Measurements from ENCODE around the gene BAIAP2. TPM values are rescaled to one million over a fixed set of nuclear protein-coding genes. Genes with fewer than 3 reads are reported as not detected.

Gene BAIAP2
- total and polyA plus RNA-seq, 10 of the 15 experiments (the other 5 are each of a cell fraction or from before 2014, with no cell fraction given) = 0.15 to 1.2 (median 0.46) TPM; not detected in 2

DNA sequence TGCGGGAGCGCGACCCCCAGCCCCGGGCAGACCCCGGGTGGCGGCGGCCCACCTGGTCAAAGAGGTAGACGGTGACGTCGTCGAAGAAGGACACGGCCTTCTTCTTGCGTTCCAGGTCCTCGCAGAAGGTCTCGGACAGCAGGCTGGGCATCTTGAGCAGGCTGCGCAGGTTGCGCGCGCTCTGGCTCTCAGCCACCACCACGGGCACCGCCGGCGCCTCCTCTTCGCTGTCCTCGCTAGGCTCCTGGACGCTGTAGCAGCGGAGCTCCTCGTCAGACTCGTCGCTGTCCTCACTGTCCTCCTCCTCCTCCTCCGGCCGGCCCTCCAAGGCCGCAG, 85.2 kb downstream of the BAIAP2 start:
- POLR2A ChIA-PET = no interaction called here
- in situ Hi-C loops (cut with MboI) = no loop called here

More for the DNA sequence above, 85.2 kb downstream of the BAIAP2 start:
- Histone ChIP-seq H3K27me3 (replicated peaks in 1 of 2; ENCODE audit: control insufficient read depth in 2 of 2, insufficient read depth in 2 of 2, low read length in 1 of 2) (no peaks in the 10 kb centered on the region), H3K79me2 (ENCODE audit: control insufficient read depth, insufficient read depth, low read length) (no peaks in the 10 kb centered on the region), H2AFZ (ENCODE audit: control insufficient read depth, low read depth, low read length) (no peak overlapping the region), H4K20me1 (ENCODE audit: control insufficient read depth, insufficient read depth) (no peaks in the 10 kb centered on the region), H3K9ac (ENCODE audit: control insufficient read depth, insufficient read depth, low read length) (no peak overlapping the region), H3K4me2 (ENCODE audit: control insufficient read depth, insufficient read depth) (no peak overlapping the region), H3K4me3 (no peak overlapping the region), H3K27ac (ENCODE audit: control insufficient read depth, insufficient read depth) (no peak overlapping the region), H3K9me3 (replicated peaks; ENCODE audit: control insufficient read depth, insufficient read depth, low read length) (no peaks in the 10 kb centered on the region), H3K36me3 (ENCODE audit: control insufficient read depth in 2 of 2, insufficient read depth in 2 of 2, low read length in 1 of 2) (no peaks in the 10 kb centered on the region), H3K4me1 (ENCODE audit: control insufficient read depth, insufficient read depth, low read length) (no peaks in the 10 kb centered on the region)
- DNase-seq (ENCODE audit: low read depth, low spot score) (no peak), FAIRE-seq (no peak), ATAC-seq (no peak)
- ChIA-PET RAD21 (ENCODE audit: unreplicated experiment) (no interaction called here), SMC1A (ENCODE audit: uncharacterized antibody, unreplicated experiment) (no interaction called here), CTCF (interaction anchor here (0.6 kb wide), 1 partner anchor 406 kb away, joined by 3 read pairs; no protein-coding TSS in a partner anchor)
- no TSS peak for BruUV-seq (replicated peaks)
- 94% methylated on average over 24 of the region's 33 CpGs for WGBS (ENCODE audit: insufficient coverage, insufficient replicate concordance, low lambda C conversion rate, missing lambda C conversion rate)
- no peak for TF ChIP-seq PAX5 (IDR thresholded peaks at IDR 0.05; ENCODE audit: borderline replicate concordance, low read depth, low read length)
- TF ChIP-seq RB1 (IDR thresholded peaks at IDR 0.05; ENCODE audit: borderline replicate concordance) = no peak
- TF ChIP-seq WRNIP1 (IDR thresholded peaks at IDR 0.05; ENCODE audit: borderline replicate concordance, low read depth, low read length) = no peak
- no peak for TF ChIP-seq HDAC6 (IDR thresholded peaks at IDR 0.05; ENCODE audit: unreplicated experiment)
- no peak for TF ChIP-seq TCF7 (IDR thresholded peaks at IDR 0.05; ENCODE audit: borderline replicate concordance)
- no peak for TF ChIP-seq ZNF24 (IDR thresholded peaks at IDR 0.05)
- TF ChIP-seq, protein P1, sequence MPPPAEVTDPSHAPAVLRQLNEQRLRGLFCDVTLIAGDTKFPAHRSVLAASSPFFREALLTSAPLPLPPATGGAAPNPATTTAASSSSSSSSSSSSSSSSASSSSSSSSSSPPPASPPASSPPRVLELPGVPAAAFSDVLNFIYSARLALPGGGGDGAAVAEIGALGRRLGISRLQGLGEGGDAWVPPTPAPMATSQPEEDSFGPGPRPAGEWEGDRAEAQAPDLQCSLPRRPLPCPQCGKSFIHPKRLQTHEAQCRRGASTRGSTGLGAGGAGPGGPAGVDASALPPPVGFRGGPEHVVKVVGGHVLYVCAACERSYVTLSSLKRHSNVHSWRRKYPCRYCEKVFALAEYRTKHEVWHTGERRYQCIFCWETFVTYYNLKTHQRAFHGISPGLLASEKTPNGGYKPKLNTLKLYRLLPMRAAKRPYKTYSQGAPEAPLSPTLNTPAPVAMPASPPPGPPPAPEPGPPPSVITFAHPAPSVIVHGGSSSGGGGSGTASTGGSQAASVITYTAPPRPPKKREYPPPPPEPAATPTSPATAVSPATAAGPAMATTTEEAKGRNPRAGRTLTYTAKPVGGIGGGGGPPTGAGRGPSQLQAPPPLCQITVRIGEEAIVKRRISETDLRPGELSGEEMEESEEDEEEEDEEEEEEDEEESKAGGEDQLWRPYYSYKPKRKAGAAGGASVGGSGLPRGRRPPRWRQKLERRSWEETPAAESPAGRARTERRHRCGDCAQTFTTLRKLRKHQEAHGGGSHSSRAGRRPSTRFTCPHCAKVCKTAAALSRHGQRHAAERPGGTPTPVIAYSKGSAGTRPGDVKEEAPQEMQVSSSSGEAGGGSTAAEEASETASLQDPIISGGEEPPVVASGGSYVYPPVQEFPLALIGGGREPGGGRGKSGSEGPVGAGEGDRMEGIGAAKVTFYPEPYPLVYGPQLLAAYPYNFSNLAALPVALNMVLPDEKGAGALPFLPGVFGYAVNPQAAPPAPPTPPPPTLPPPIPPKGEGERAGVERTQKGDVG (CRISPR knock-in tag; IDR thresholded peaks at IDR 0.05) = no peak
- no peak for TF ChIP-seq SUZ12 (IDR thresholded peaks at IDR 0.05; ENCODE audit: unreplicated experiment)
- TF ChIP-seq ZZZ3 (IDR thresholded peaks at IDR 0.05; ENCODE audit: control insufficient read depth, insufficient read length, low read depth) = no peak
- TF ChIP-seq POLR2A (IDR thresholded peaks at IDR 0.05; ENCODE audit: low read depth, low read length) = no peak
- no peak for TF ChIP-seq NR2F1 (conservative IDR thresholded peaks at IDR 0.05)
- TF ChIP-seq MTA3 (IDR thresholded peaks at IDR 0.05; ENCODE audit: borderline replicate concordance, low read length) = no peak
- no peak for TF ChIP-seq NRF1 (conservative IDR thresholded peaks at IDR 0.05; ENCODE audit: low read depth, low read length)
- intact Hi-C loops (cut with micrococcal nuclease; ENCODE audit: unreplicated experiment) = no loop called here
